Psoas muscle (tissue), 8 donors: ENCODE measurements around the gene PPOX. TPM values are rescaled to one million over a fixed set of nuclear protein-coding genes. Genes with fewer than 3 reads are reported as not detected.

Experiments used
- ATAC-seq, 4 donors: fragments of 200-7000 bp; cut with Tn5 transposase; one replicate each; pipeline ENCODE4 v1.9.1; 2020; ENCODE audit warnings: moderate library complexity in 3 of 4, mild to moderate bottlenecking in 2 of 4
- DNase-seq, 2 donors: peaks; one replicate each; pipeline ENCODE4 v3.0.0-alpha.2; 2020
- H3K27ac ChIP-seq: fragments of 200-600 bp; one replicate; pipeline ENCODE4 v1.8.0; 2022
- H3K27me3 ChIP-seq, 3 donors: fragments of 200-600 bp in 1 of 3; one replicate each; pipeline versions ENCODE4 v1.6.1 to v1.8.0; 2013 to 2022; ENCODE audit warnings: low read length in 2 of 3, mild to moderate bottlenecking in 2 of 3, moderate library complexity in 1 of 3; ENCODE audit not compliant: insufficient read depth in 3 of 3
- H3K36me3 ChIP-seq, 2 donors: fragments of 200-600 bp in 1 of 2; one replicate each; pipeline versions ENCODE4 v1.6.1 to v1.8.0; 2013 to 2022; ENCODE audit warnings: low read depth in 1 of 2, mild to moderate bottlenecking in 1 of 2, moderate library complexity in 1 of 2; ENCODE audit not compliant: insufficient read depth in 1 of 2
- H3K4me1 ChIP-seq: fragments of 200-600 bp; one replicate; pipeline ENCODE4 v1.8.0; 2022
- H3K4me3 ChIP-seq: fragments of 200-600 bp; one replicate; pipeline ENCODE4 v1.8.0; 2022; ENCODE audit warnings: mild to moderate bottlenecking
- H3K9me3 ChIP-seq: fragments of 200-600 bp; one replicate; pipeline ENCODE4 v1.8.0; 2022
- WGBS, 3 donors: extraction: QIAGEN DNeasy Blood & Tissue Kit; methylation state at CpG; one replicate each; pipeline versions ENCODE4 v1.1.6 to v1.1.7; 2013; 5-methylcytosine and 5-hydroxymethylcytosine counted together
- intact Hi-C, 2 donors: fragments of 100-400 bp; cut with DNase I; formaldehyde crosslinking; loops; one replicate each; pipeline versions ENCODE4 v1.11.0 to v1.14.2; 2022
- polyA plus RNA-seq, 3 donors: library from polyadenylated mRNA; stranded (reverse); fragments of 200-250 nt; gene quantifications; one replicate each; pipeline ENCODE4 v1.2.3, GENCODE V29; 2013
- total RNA-seq, 4 donors: library from RNA; stranded (reverse); fragmentation: NEBNext Ultra II Directional in 2 of 4; extraction: Animal tissue kit (Norgen Biotek cat#: 25700) in 2 of 4; gene quantifications; one replicate each; pipeline versions ENCODE4 v1.2.1 to v1.2.4, GENCODE V29; 2021 to 2023
- TF ChIP-seq, protein P1 (sequence below): fragments of 200-600 bp; IDR thresholded peaks from one replicate; pipeline ENCODE4 v1.8.0; 2022; ENCODE audit warnings: antibody characterized with exemption
- donor health status: healthy with polysubstance abuse.
- donor health status: DM: no; HTN: no; CAD: no; lungs with moderate emphysema.
- donor health status: Bipolar disorder and iron deficiency.
- donor health status: healthy.
- donor health status: DM: yes; HTN: yes; CAD: no.
- donor health status: DM: no; HTN: no; CAD: no.
- donor health status: DM: no; HTN: no; CAD: no.
- donor health status: DM: yes; HTN: yes; CAD: no.

Gene PPOX
- total and polyA plus RNA-seq, 7 donors, result 4.8 to 13.1 (median 7.4) TPM

DNA sequence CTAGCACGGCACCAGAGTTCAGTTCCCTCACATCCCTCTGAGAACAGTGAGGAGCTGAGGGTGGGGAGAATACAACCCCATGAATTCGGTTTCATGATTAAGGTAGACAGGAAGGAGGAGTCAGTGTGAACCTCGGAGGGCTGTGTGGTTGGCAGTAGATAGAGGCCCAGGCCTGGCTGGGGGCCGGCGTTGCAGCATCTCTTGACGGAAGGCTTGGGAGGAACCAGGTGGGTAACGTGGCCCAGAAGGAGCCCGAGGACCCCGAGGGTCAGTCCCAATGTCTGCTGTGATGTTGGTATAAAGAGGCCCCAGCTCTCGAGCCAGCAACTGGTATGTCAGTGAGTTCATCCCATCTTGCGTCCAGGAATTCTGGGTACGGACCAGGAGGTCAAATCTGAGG lies 5.5 kb downstream of the PPOX start:
- Histone ChIP-seq H3K4me1 (peaks cover 34% of the 10 kb centered on the region), H3K4me3 (no peak overlapping the region), H3K27ac (no peak overlapping the region), H3K36me3 (peaks cover 6 to 89% of the 10 kb centered on the region in 2 donors), H3K27me3 (no peaks in the 10 kb centered on the region), H3K9me3 (no peaks in the 10 kb centered on the region)
- ATAC-seq, result no peak
- DNase-seq, result peak in 1 of 2 donors; percentile 34
- intact Hi-C loops, result no loop called here
- TF ChIP-seq, protein P1, sequence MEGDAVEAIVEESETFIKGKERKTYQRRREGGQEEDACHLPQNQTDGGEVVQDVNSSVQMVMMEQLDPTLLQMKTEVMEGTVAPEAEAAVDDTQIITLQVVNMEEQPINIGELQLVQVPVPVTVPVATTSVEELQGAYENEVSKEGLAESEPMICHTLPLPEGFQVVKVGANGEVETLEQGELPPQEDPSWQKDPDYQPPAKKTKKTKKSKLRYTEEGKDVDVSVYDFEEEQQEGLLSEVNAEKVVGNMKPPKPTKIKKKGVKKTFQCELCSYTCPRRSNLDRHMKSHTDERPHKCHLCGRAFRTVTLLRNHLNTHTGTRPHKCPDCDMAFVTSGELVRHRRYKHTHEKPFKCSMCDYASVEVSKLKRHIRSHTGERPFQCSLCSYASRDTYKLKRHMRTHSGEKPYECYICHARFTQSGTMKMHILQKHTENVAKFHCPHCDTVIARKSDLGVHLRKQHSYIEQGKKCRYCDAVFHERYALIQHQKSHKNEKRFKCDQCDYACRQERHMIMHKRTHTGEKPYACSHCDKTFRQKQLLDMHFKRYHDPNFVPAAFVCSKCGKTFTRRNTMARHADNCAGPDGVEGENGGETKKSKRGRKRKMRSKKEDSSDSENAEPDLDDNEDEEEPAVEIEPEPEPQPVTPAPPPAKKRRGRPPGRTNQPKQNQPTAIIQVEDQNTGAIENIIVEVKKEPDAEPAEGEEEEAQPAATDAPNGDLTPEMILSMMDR, result no peak
- 81 to 86% (median 86%) methylated on average over 12 of the region's 12 CpGs for WGBS, 3 donors

DNA sequence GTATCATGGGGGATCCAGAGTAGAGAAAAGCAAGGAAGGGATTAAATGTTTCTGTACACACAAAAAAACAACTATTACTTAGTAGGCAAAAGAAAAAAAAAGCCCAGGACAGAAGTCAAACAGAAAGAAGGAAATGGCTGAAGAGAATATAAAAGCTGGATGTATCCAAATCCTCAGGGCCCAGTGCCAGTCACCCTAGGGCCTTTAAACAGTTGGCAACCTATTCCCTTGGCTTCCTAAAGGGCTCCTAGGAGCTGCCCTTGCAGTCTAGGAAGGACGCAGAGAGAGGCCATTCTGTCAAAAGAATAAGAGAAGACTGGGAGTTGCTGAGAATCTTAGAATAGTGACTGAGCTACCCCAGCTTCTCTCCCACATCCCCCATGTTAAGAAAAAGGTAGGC lies 6.1 kb downstream of the PPOX start:
- no peaks in the 10 kb centered on the region for H3K9me3 ChIP-seq
- TF ChIP-seq, protein P1, result no peak
- peaks cover 6 to 89% of the 10 kb centered on the region in 2 donors for H3K36me3 ChIP-seq
- 63 to 78% (median 67%) methylated on average over 1 of the region's 1 CpG for WGBS, 3 donors
- ATAC-seq, result no peak
- H3K4me1 ChIP-seq, result peaks cover 29% of the 10 kb centered on the region
- no peaks in the 10 kb centered on the region for H3K27me3 ChIP-seq
- intact Hi-C loops, result no loop called here
- DNase-seq, result peak in 1 of 2 donors; percentile 8
- no peak overlapping the region for H3K4me3 ChIP-seq
- peak overlapping the region; percentile 2 for H3K27ac ChIP-seq

- TF ChIP-seq, protein P1, result no peak
- Histone ChIP-seq H3K4me3 (no peak overlapping the region), H3K27ac (peak overlapping the region; percentile 2), H3K9me3 (no peaks in the 10 kb centered on the region), H3K36me3 (peaks cover 6 to 85% of the 10 kb centered on the region in 2 donors), H3K27me3 (no peaks in the 10 kb centered on the region), H3K4me1 (peaks cover 24% of the 10 kb centered on the region)
- intact Hi-C loops, result no loop called here
- peak; percentile 68 to 72 for DNase-seq
- WGBS, 3 donors, result 12 to 25% (median 14%) methylated on average over 4 of the region's 4 CpGs
- ATAC-seq, result peak in 1 of 4 donors; percentile 19
Measured at GRCh38 chr1:161172776-161173376, 6.7 kb downstream of the PPOX start.

DNA sequence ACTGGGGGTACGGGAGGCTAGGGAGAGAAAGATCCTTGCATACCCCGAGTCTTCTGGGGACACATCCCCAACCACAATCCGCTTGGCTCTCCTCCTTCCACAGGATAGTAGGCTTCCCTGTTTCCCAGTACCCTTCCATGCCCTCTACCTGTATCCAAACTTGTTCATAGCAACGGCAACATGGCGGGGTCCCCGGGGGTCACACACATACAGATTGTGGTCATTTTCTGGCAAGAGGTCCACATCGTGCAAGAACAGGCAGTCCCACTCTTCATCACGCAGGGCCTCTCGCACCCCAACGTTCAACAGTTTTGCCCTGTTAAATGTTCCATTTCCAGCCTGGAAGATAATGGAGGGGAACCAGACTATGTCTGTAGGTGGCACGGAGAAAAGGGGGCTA lies 7.5 kb downstream of the PPOX start:
- intact Hi-C loops, result no loop called here
- peak overlapping the region; percentile 2 for H3K27ac ChIP-seq
- no peaks in the 10 kb centered on the region for H3K27me3 ChIP-seq
- no peaks in the 10 kb centered on the region for H3K9me3 ChIP-seq
- no peak for ATAC-seq
- H3K4me1 ChIP-seq, result peaks cover 24% of the 10 kb centered on the region
- no peak overlapping the region for H3K4me3 ChIP-seq
- WGBS, 3 donors, result 91 to 93% (median 91%) methylated on average over 11 of the region's 11 CpGs
- H3K36me3 ChIP-seq, result peaks cover 6 to 77% of the 10 kb centered on the region in 2 donors
- TF ChIP-seq, protein P1, result no peak
- DNase-seq, result peak in 1 of 2 donors; percentile 45

GRCh38 chr1:161174911-161175310 lies 8.7 kb downstream of the PPOX start:
- no peak for ATAC-seq
- H3K27ac ChIP-seq, result no peak overlapping the region
- H3K9me3 ChIP-seq, result no peaks in the 10 kb centered on the region
- H3K4me3 ChIP-seq, result no peak overlapping the region
- intact Hi-C loops, result no loop called here
- 91 to 95% (median 94%) methylated on average over 11 of the region's 11 CpGs for WGBS, 3 donors
- DNase-seq, result peak in 1 of 2 donors; percentile 36
- no peaks in the 10 kb centered on the region for H3K27me3 ChIP-seq
- H3K4me1 ChIP-seq, result peaks cover 24% of the 10 kb centered on the region
- TF ChIP-seq, protein P1, result no peak
- peaks cover 6 to 65% of the 10 kb centered on the region in 2 donors for H3K36me3 ChIP-seq
